GM12878 (cell line): ENCODE data around the gene FBLN7. TPM values are rescaled to one million over a fixed set of nuclear protein-coding genes. Genes with fewer than 3 reads are reported as not detected.

ENCODE experiments used
- ATAC-seq: fragments of 200-7000 bp; cut with Tn5 transposase; 3 replicates; pipeline ENCODE4 v1.9.1; 2020; ENCODE audit warnings: mild to moderate bottlenecking, moderate library complexity
- BruUV-seq: library from RNA; stranded (reverse); fragments of 400-500 nt; replicated peaks from 2 replicates; lab custom pipeline; 2021; lab: Mats Ljungman, UMichigan
- CTCF ChIA-PET: fragments of 300-600 bp; sonication (Branson Sonifier 250); formaldehyde crosslinking; extraction: SDS; loops from one replicate; lab custom pipeline; 2021; ENCODE audit warnings: inconsistent platforms; lab: Yijun Ruan, JAX
- POLR2A ChIA-PET: fragments of 350-600 bp; formaldehyde crosslinking; extraction: SDS; loops from one replicate; lab custom pipeline; 2021; ENCODE audit warnings: inconsistent platforms; lab: Charles Lee
- RAD21 ChIA-PET: fragments of 300-600 bp; sonication (Branson Sonifier 250); formaldehyde crosslinking; loops from one replicate; lab custom pipeline; 2023; ENCODE audit warnings: antibody characterized with exemption; ENCODE audit not compliant: unreplicated experiment; lab: Charles Lee
- SMC1A ChIA-PET: fragments of 300-600 bp; sonication (Branson Sonifier 250); formaldehyde crosslinking; loops from one replicate; lab custom pipeline; 2023; ENCODE audit not compliant: unreplicated experiment, uncharacterized antibody; lab: Charles Lee
- DNase-seq: peaks from one replicate; pipeline ENCODE4 v3.0.0-alpha.2; 2011; ENCODE audit warnings: low read depth, low spot score
- FAIRE-seq: peaks from 3 replicates; lab custom pipeline; 2011; peaks lifted over from hg19 to GRCh38; lab: Jason Lieb, UNC
- H2AFZ ChIP-seq: 2 replicates; pipeline ENCODE4 v1.6.0; 2011; ENCODE audit warnings: low read depth, low read length, control low read depth; ENCODE audit not compliant: control insufficient read depth
- H3K27ac ChIP-seq: 2 replicates; pipeline ENCODE4 v1.5.1; 2011; ENCODE audit warnings: control low read depth; ENCODE audit not compliant: control insufficient read depth, insufficient read depth
- H3K27me3 ChIP-seq, 2 experiments: replicated peaks in 1 of 2; 2 replicates each; pipeline versions ENCODE4 v1.6.0 to v1.6.1; 2011; ENCODE audit warnings: low read length in 1 of 2; ENCODE audit not compliant: control insufficient read depth in 2 of 2, insufficient read depth in 2 of 2
- H3K36me3 ChIP-seq, 2 experiments: 2 replicates each; pipeline ENCODE4 v1.5.1; 2011; ENCODE audit warnings: low read length in 1 of 2; ENCODE audit not compliant: control insufficient read depth in 2 of 2, insufficient read depth in 2 of 2
- H3K4me1 ChIP-seq: 2 replicates; pipeline ENCODE4 v1.6.1; 2011; ENCODE audit warnings: mild to moderate bottlenecking, low read length, moderate library complexity, mixed read lengths; ENCODE audit not compliant: control insufficient read depth, insufficient read depth
- H3K4me2 ChIP-seq: 2 replicates; pipeline ENCODE4 v1.6.0; 2011; ENCODE audit warnings: control low read depth; ENCODE audit not compliant: control insufficient read depth, insufficient read depth
- H3K4me3 ChIP-seq: fragments of 200-600 bp; sonication (generic); 2 replicates; pipeline ENCODE4 v1.5.1; 2016
- H3K79me2 ChIP-seq: 2 replicates; pipeline ENCODE4 v1.6.0; 2011; ENCODE audit warnings: low read length; ENCODE audit not compliant: control insufficient read depth, insufficient read depth
- H3K9ac ChIP-seq: 2 replicates; pipeline ENCODE4 v1.8.0; 2011; ENCODE audit warnings: low read length, control low read depth, mixed read lengths; ENCODE audit not compliant: control insufficient read depth, insufficient read depth
- H3K9me3 ChIP-seq: replicated peaks from 3 replicates; pipeline ENCODE4 v1.5.1; 2011; ENCODE audit warnings: mild to moderate bottlenecking, low read length; ENCODE audit not compliant: control insufficient read depth, insufficient read depth
- H4K20me1 ChIP-seq: 2 replicates; pipeline ENCODE4 v1.6.0; 2011; ENCODE audit not compliant: control insufficient read depth, insufficient read depth
- ATF2 ChIP-seq: IDR thresholded peaks from 2 replicates; pipeline ENCODE4 v1.6.1; 2012; ENCODE audit warnings: low read length, inconsistent platforms
- BACH1 ChIP-seq: fragments of 450-650 bp; IDR thresholded peaks from 2 replicates; pipeline ENCODE4 v1.6.1; 2017; ENCODE audit warnings: mild to moderate bottlenecking, borderline replicate concordance
- CBX3 ChIP-seq: fragments of 200-600 bp; sonication (generic); IDR thresholded peaks from 2 replicates; pipeline ENCODE4 v1.6.1; 2016; ENCODE audit warnings: low read depth, borderline replicate concordance
- CHD1 ChIP-seq: IDR thresholded peaks from 2 replicates; pipeline ENCODE4 v1.6.1; 2012; ENCODE audit warnings: low read depth, low read length, improper control_type of control experiment
- CHD2 ChIP-seq: IDR thresholded peaks from 2 replicates; pipeline ENCODE4 v1.6.1; 2011; ENCODE audit warnings: low read depth, low read length, improper control_type of control experiment, borderline replicate concordance
- CREB1 ChIP-seq: IDR thresholded peaks from 2 replicates; pipeline ENCODE4 v1.6.1; 2012; ENCODE audit warnings: low read depth, mild to moderate bottlenecking, inconsistent platforms
- IRF5 ChIP-seq: fragments of 450-650 bp; IDR thresholded peaks from 2 replicates; pipeline ENCODE4 v1.6.1; 2017; ENCODE audit warnings: borderline replicate concordance
- MXI1 ChIP-seq: fragments of 150-350 bp; IDR thresholded peaks from 2 replicates; pipeline ENCODE4 v1.6.1; 2011; ENCODE audit warnings: low read depth, mild to moderate bottlenecking, inconsistent platforms, low read length, improper control_type of control experiment
- MYC ChIP-seq: IDR thresholded peaks from 2 replicates; pipeline ENCODE4 v1.6.1; 2011; ENCODE audit warnings: mild to moderate bottlenecking, low read length, moderate library complexity, inconsistent platforms; ENCODE audit not compliant: insufficient read depth, insufficient replicate concordance, insufficient read length, severe bottlenecking
- PAX5 ChIP-seq: IDR thresholded peaks from 2 replicates; pipeline ENCODE4 v1.6.1; 2011; ENCODE audit warnings: low read depth, low read length, borderline replicate concordance
- RB1 ChIP-seq: fragments of 450-650 bp; formaldehyde crosslinking; IDR thresholded peaks from 2 replicates; pipeline ENCODE4 v1.6.1; 2017; ENCODE audit warnings: mild to moderate bottlenecking, borderline replicate concordance
- SIX5 ChIP-seq: IDR thresholded peaks from 2 replicates; pipeline ENCODE4 v1.6.1; 2011; ENCODE audit warnings: mild to moderate bottlenecking, low read depth, low read length, moderate library complexity; ENCODE audit not compliant: severe bottlenecking
- SMAD1 ChIP-seq: fragments of 450-650 bp; IDR thresholded peaks from 2 replicates; pipeline ENCODE4 v1.6.1; 2018; ENCODE audit warnings: mild to moderate bottlenecking, low read depth; ENCODE audit not compliant: partially characterized antibody
- ZBTB40 ChIP-seq: fragments of 450-650 bp; IDR thresholded peaks from 2 replicates; pipeline ENCODE4 v1.6.1; 2016; ENCODE audit warnings: mild to moderate bottlenecking, moderate library complexity, borderline replicate concordance
- ZNF384 ChIP-seq: IDR thresholded peaks from 2 replicates; pipeline ENCODE4 v1.6.1; 2012; ENCODE audit warnings: low read depth, mild to moderate bottlenecking, low read length, improper control_type of control experiment, borderline replicate concordance
- WGBS: methylation state at CpG from one replicate; pipeline ENCODE4 v1.1.6; 2016; ENCODE audit warnings: low lambda C conversion rate; ENCODE audit not compliant: insufficient replicate concordance, insufficient coverage; ENCODE audit errors: missing lambda C conversion rate; 5-methylcytosine and 5-hydroxymethylcytosine counted together
- in situ Hi-C: fragments of 300-500 bp; cut with MboI; formaldehyde crosslinking; loops from 9 replicates; pipeline ENCODE4 v1.14.3; 2018; ENCODE audit warnings: mixed read lengths
- intact Hi-C: fragments of 100-400 bp; cut with micrococcal nuclease; formaldehyde crosslinking; loops from one replicate; pipeline ENCODE4 v1.14.2; 2022; ENCODE audit not compliant: unreplicated experiment
- polyA plus RNA-seq, 11 experiments: library from polyadenylated mRNA; depleted of rRNA in 4 of 11; unstranded in 6 of 11; stranded (reverse) in 5 of 11; fragments of >200 nt; fragmentation: Nextera tagmentation in 4 of 11; fragmentation: Illumina TruSeq in 1 of 11; extraction: Ambion mirVana in 4 of 11; extraction: Trizol in 1 of 11; gene quantifications; 1 replicate in 1 of 11; 2 replicates in 10 of 11; pipeline versions ENCODE4 v1.2.1 to v1.2.3, GENCODE V29; 2011 to 2016; ENCODE audit warnings: inconsistent platforms in 2 of 11, missing spikeins in 2 of 11, low read depth in 1 of 11
- total RNA-seq, 4 experiments: library from RNA; depleted of rRNA in 3 of 4; stranded (reverse); fragments of >200 nt in 3 of 4; fragmentation: Illumina TruSeq in 1 of 4; extraction: Trizol in 1 of 4; gene quantifications; 2 replicates each; pipeline versions ENCODE4 v1.2.1 to v1.2.3, GENCODE V29; 2013 to 2021

The FBLN7 gene
- total and polyA plus RNA-seq, 10 of the 15 experiments (the other 5 are each of a cell fraction or from before 2014, with no cell fraction given): 0.01 to 0.10 (median 0.01) TPM; not detected in 7

GRCh38 chr2:112162956-112163355, 24.8 kb downstream of the FBLN7 start (continued):
- TF ChIP-seq ZBTB40 (no peak), MXI1 (no peak)

GRCh38 chr2:112163541-112163981, 25.4 kb downstream of the FBLN7 start:
- no peaks in the 10 kb centered on the region for H3K4me1 ChIP-seq
- TF ChIP-seq SIX5 (no peak), SMAD1 (no peak), CHD1 (no peak), PAX5 (no peak), CHD2 (no peak), MYC (no peak), IRF5 (no peak), BACH1 (no peak), CBX3 (no peak), RB1 (no peak), ZNF384 (no peak), CREB1 (no peak), ATF2 (no peak)

More at GRCh38 chr2:112163541-112163981, 25.4 kb downstream of the FBLN7 start:
- H3K4me2 ChIP-seq: no peak overlapping the region
- intact Hi-C loops: no loop called here
- H3K9ac ChIP-seq: no peak overlapping the region
- ChIA-PET RAD21 (no interaction called here), CTCF (no interaction called here), POLR2A (no interaction called here), SMC1A (no interaction called here)
- no TSS peak for BruUV-seq
- DNase-seq (no peak), ATAC-seq (no peak), FAIRE-seq (no peak)
- H3K9me3 ChIP-seq: no peaks in the 10 kb centered on the region
- no peaks in the 10 kb centered on the region for H3K79me2 ChIP-seq
- H4K20me1 ChIP-seq: no peaks in the 10 kb centered on the region
- no peak overlapping the region for H2AFZ ChIP-seq
- H3K4me3 ChIP-seq: no peak overlapping the region
- 0 out of 4 replicates have a peak, but pooled peaks cover 0 to 1% of the 10 kb centered on the region in 2 experiments for H3K27me3 ChIP-seq
- in situ Hi-C loops: no loop called here
- no peaks in the 10 kb centered on the region for H3K36me3 ChIP-seq
- 61% methylated on average over 9 of the region's 9 CpGs for WGBS
- H3K27ac ChIP-seq: no peak overlapping the region
